Measurements from ENCODE around the gene PRICKLE4. TPM values are rescaled to one million over a fixed set of nuclear protein-coding genes. Genes with fewer than 3 reads are reported as not detected.

PRICKLE4 gene
- total and polyA plus RNA-seq, 2 experiments from 2014 or later: 0.48 to 0.66 TPM

GRCh38 chr6:41769376-41769775 lies 11.2 kb upstream of the PRICKLE4 start (continued):
- TF ChIP-seq EZH2 (IDR thresholded peaks at IDR 0.05; ENCODE audit: low read depth, unreplicated experiment) (no peak), STAT1 (IDR thresholded peaks at IDR 0.05; ENCODE audit: unreplicated experiment) (no peak), EZH2phosphoT487 (IDR thresholded peaks at IDR 0.05; ENCODE audit: unreplicated experiment) (no peak), NANOG (IDR thresholded peaks at IDR 0.05; ENCODE audit: borderline replicate concordance) (no peak), JUNB (IDR thresholded peaks at IDR 0.05; ENCODE audit: unreplicated experiment) (no peak), CTCF (conservative IDR thresholded peaks at IDR 0.05; ENCODE audit: low read depth in 2 of 2) (no peak), ZNF331 (CRISPR knock-in tag; IDR thresholded peaks at IDR 0.05; ENCODE audit: low read depth) (no peak)

GRCh38 chr6:41770381-41771057 lies 10.1 kb upstream of the PRICKLE4 start:
- no peak for TF ChIP-seq CREB1 (CRISPR knock-in tag; IDR thresholded peaks at IDR 0.05; ENCODE audit: low read depth)
- TF ChIP-seq NANOG (IDR thresholded peaks at IDR 0.05; ENCODE audit: borderline replicate concordance): no peak
- no peak for TF ChIP-seq ZNF114 (CRISPR knock-in tag; IDR thresholded peaks at IDR 0.05)
- no peak for TF ChIP-seq POLR2AphosphoS5 (IDR thresholded peaks at IDR 0.05; ENCODE audit: low read depth)
- TF ChIP-seq EZH2phosphoT487 (IDR thresholded peaks at IDR 0.05; ENCODE audit: unreplicated experiment): no peak
- no peak for TF ChIP-seq EZH2 (IDR thresholded peaks at IDR 0.05; ENCODE audit: low read depth, unreplicated experiment)
- TF ChIP-seq ZNF462 (CRISPR knock-in tag; IDR thresholded peaks at IDR 0.05): no peak
- TF ChIP-seq CTCF (conservative IDR thresholded peaks at IDR 0.05; ENCODE audit: low read depth in 2 of 2): no peak
- TF ChIP-seq JUNB (IDR thresholded peaks at IDR 0.05; ENCODE audit: unreplicated experiment): no peak
- TF ChIP-seq ETS1 (IDR thresholded peaks at IDR 0.05): no peak
- no peak overlapping the region for H3K4me3 ChIP-seq
- no peaks in the 10 kb centered on the region for H3K4me1 ChIP-seq (ENCODE audit: insufficient read depth)
- no peaks in the 10 kb centered on the region for H3K27me3 ChIP-seq (ENCODE audit: insufficient read depth)
- no peak overlapping the region for H3K4me2 ChIP-seq
- ATAC-seq (no peak), DNase-seq (ENCODE audit: low spot score) (no peak)
- peaks cover 9% of the 10 kb centered on the region for H3K4me1 Mint-ChIP-seq
- H3K4me3 Mint-ChIP-seq: no peak overlapping the region
- no peaks in the 10 kb centered on the region; the same call in 1 of the 2 replicates for H3K36me3 ChIP-seq (ENCODE audit: insufficient read depth)
- no peaks in the 10 kb centered on the region for H4K20me1 ChIP-seq (replicated peaks; ENCODE audit: insufficient read depth)
- H3K27me3 Mint-ChIP-seq (ENCODE audit: insufficient read depth, low read depth, poor library complexity): peaks cover 7% of the 10 kb centered on the region
- H3K9me3 Mint-ChIP-seq: no peaks in the 10 kb centered on the region
- H3K79me2 ChIP-seq (replicated peaks; ENCODE audit: insufficient read depth): no peaks in the 10 kb centered on the region
- no peaks in the 10 kb centered on the region for H3F3A ChIP-seq (replicated peaks; ENCODE audit: low read depth)
- no peaks in the 10 kb centered on the region for H3K9me2 ChIP-seq (ENCODE audit: insufficient read depth)
- H3K27ac ChIP-seq (ENCODE audit: low read depth): no peak overlapping the region
- no peak overlapping the region for H2AFZ ChIP-seq
- no peak overlapping the region for H3K27ac Mint-ChIP-seq
- H3K36me3 Mint-ChIP-seq (ENCODE audit: low read depth): peaks cover 24% of the 10 kb centered on the region

Data from GM23338 (cell line).